CD4-positive, alpha-beta T cell (primary cell): ENCODE data around the gene STK24. TPM values are rescaled to one million over a fixed set of nuclear protein-coding genes. Genes with fewer than 3 reads are reported as not detected.
A peak's percentile ranks its signal among the peaks of the same experiment; 100 is the strongest.

Experiments used
- ATAC-seq: fragments of 200-7000 bp; cut with Tn5 transposase; one replicate; pipeline ENCODE4 v1.10.0; 2022; ENCODE audit warnings: mild to moderate bottlenecking; ENCODE audit not compliant: poor library complexity
- CTCF ChIA-PET: fragments of 350-600 bp; sonication (Branson Sonifier 250); formaldehyde crosslinking; loops from one replicate; lab custom pipeline; 2021; ENCODE audit warnings: antibody characterized with exemption, inconsistent platforms; lab: Charles Lee
- POLR2A ChIA-PET: fragments of 350-600 bp; sonication (Branson Sonifier 250); formaldehyde crosslinking; loops from one replicate; lab custom pipeline; 2021; ENCODE audit warnings: antibody characterized with exemption, inconsistent platforms; lab: Charles Lee
- DNase-seq, 14 experiments: peaks; one replicate each; pipeline ENCODE4 v3.0.0-alpha.2; 2013 to 2020; ENCODE audit warnings: mixed read lengths in 2 of 14
- H3K27ac ChIP-seq, 2 donors: one replicate each; pipeline versions ENCODE4 v1.5.1 to v1.7.0; 2013; ENCODE audit warnings: low read length in 2 of 2, low read depth in 1 of 2, mild to moderate bottlenecking in 1 of 2
- H3K27me3 ChIP-seq, 2 experiments: 1 replicate in 1 of 2; 2 replicates in 1 of 2; pipeline versions ENCODE4 v1.6.1 to v1.7.0; 2013; ENCODE audit warnings: low read length in 2 of 2, control low read depth in 1 of 2, mild to moderate bottlenecking in 1 of 2, moderate library complexity in 1 of 2; ENCODE audit not compliant: insufficient read depth in 2 of 2, control insufficient read depth in 1 of 2
- H3K36me3 ChIP-seq: one replicate; pipeline ENCODE4 v1.6.1; 2013; ENCODE audit warnings: low read length, control low read depth; ENCODE audit not compliant: insufficient read depth
- H3K4me1 ChIP-seq: one replicate; pipeline ENCODE4 v1.6.1; 2013; ENCODE audit warnings: low read length, control low read depth; ENCODE audit not compliant: insufficient read depth
- H3K4me3 ChIP-seq: one replicate; pipeline ENCODE4 v1.5.1; 2013; ENCODE audit warnings: mild to moderate bottlenecking, low read length, moderate library complexity
- H3K9me3 ChIP-seq, 2 experiments: 1 replicate in 1 of 2; 2 replicates in 1 of 2; pipeline versions ENCODE4 v1.6.1 to v1.7.0; 2013; ENCODE audit warnings: low read length in 2 of 2, mild to moderate bottlenecking in 2 of 2, control low read depth in 1 of 2, moderate library complexity in 1 of 2; ENCODE audit not compliant: control insufficient read depth in 1 of 2, insufficient read depth in 1 of 2
- H3K27ac Mint-ChIP-seq: one replicate; pipeline ENCODE4 v1.8.0; 2020; ENCODE audit warnings: mixed read lengths
- H3K27me3 Mint-ChIP-seq: one replicate; pipeline ENCODE4 v1.8.0; 2021; ENCODE audit warnings: mixed read lengths
- H3K36me3 Mint-ChIP-seq: one replicate; pipeline ENCODE4 v1.8.0; 2021; ENCODE audit warnings: low read depth, mixed read lengths
- H3K4me1 Mint-ChIP-seq: one replicate; pipeline ENCODE4 v1.8.0; 2021; ENCODE audit warnings: low read depth, mixed read lengths
- H3K4me3 Mint-ChIP-seq: one replicate; pipeline ENCODE4 v1.8.0; 2020; ENCODE audit warnings: mild to moderate bottlenecking, mixed read lengths
- H3K9me3 Mint-ChIP-seq: one replicate; pipeline ENCODE4 v1.8.0; 2020; ENCODE audit warnings: mixed read lengths
- intact Hi-C, 2 experiments: fragments of 100-400 bp; cut with DNase I in 1 of 2; cut with micrococcal nuclease in 1 of 2; formaldehyde crosslinking; loops; one replicate each; pipeline versions ENCODE4 v1.15.1 to v1.9.0; 2023 to 2025; cut with DNase I, micrococcal nuclease
- total RNA-seq, 174 experiments: library from RNA in 2 of 174; stranded (reverse) in 2 of 174; gene quantifications; one replicate each; pipeline ENCODE4 v1.2.3 and lab custom pipeline; 2021 to 2026
- TF ChIP-seq, protein P1 (sequence below): fragments of 200-600 bp; IDR thresholded peaks from one replicate; pipeline ENCODE4 v1.8.0; 2022; ENCODE audit warnings: antibody characterized with exemption, mild to moderate bottlenecking

STK24 gene
- total RNA-seq, 2 experiments from 2014 or later = 82.3 to 85.2 TPM

DNA sequence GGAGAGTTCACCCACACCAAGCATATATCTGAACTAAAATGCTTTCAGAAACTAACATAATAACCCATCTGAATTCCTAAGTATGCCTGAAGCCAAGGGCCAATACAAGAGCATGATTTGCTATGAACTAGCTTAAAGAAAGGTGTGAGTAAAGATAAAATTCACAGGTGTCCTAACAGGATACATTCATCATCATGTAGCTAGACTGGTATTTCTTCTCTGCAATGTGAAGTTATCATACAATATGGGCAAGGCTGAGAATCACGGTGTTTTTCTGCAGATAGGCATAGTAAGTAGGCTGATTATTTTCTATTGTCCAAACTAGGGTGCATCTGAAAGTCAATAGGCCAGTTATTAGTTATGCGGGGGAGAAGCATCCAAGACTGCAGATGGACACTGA lies 63.1 kb downstream of the STK24 start:
- Mint-ChIP-seq H3K9me3 (no peaks in the 10 kb centered on the region), H3K4me3 (peak overlapping the region; percentile 34), H3K36me3 (peaks cover 86% of the 10 kb centered on the region), H3K27me3 (no peaks in the 10 kb centered on the region), H3K27ac (peak overlapping the region; percentile 86), H3K4me1 (peaks cover 98% of the 10 kb centered on the region)
- ATAC-seq (no peak), DNase-seq (no peak)
- intact Hi-C loops = loop anchor here (5.0 kb wide), 3 partner anchors 37 to 58 kb away; no protein-coding TSS in a partner anchor
- peaks cover 65% of the 10 kb centered on the region for H3K4me1 ChIP-seq
- no peaks in the 10 kb centered on the region for H3K9me3 ChIP-seq
- TF ChIP-seq, protein P1, sequence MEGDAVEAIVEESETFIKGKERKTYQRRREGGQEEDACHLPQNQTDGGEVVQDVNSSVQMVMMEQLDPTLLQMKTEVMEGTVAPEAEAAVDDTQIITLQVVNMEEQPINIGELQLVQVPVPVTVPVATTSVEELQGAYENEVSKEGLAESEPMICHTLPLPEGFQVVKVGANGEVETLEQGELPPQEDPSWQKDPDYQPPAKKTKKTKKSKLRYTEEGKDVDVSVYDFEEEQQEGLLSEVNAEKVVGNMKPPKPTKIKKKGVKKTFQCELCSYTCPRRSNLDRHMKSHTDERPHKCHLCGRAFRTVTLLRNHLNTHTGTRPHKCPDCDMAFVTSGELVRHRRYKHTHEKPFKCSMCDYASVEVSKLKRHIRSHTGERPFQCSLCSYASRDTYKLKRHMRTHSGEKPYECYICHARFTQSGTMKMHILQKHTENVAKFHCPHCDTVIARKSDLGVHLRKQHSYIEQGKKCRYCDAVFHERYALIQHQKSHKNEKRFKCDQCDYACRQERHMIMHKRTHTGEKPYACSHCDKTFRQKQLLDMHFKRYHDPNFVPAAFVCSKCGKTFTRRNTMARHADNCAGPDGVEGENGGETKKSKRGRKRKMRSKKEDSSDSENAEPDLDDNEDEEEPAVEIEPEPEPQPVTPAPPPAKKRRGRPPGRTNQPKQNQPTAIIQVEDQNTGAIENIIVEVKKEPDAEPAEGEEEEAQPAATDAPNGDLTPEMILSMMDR = no peak
- CTCF ChIA-PET = no interaction called here
- H3K27me3 ChIP-seq = no peaks in the 10 kb centered on the region
- H3K4me3 ChIP-seq = no peak overlapping the region
- H3K36me3 ChIP-seq = peaks cover 31% of the 10 kb centered on the region
- POLR2A ChIA-PET = interaction anchor here (1.6 kb wide), 1 partner anchor 57 kb away, joined by 3 read pairs; no protein-coding TSS in a partner anchor
- no peak overlapping the region for H3K27ac ChIP-seq

DNA sequence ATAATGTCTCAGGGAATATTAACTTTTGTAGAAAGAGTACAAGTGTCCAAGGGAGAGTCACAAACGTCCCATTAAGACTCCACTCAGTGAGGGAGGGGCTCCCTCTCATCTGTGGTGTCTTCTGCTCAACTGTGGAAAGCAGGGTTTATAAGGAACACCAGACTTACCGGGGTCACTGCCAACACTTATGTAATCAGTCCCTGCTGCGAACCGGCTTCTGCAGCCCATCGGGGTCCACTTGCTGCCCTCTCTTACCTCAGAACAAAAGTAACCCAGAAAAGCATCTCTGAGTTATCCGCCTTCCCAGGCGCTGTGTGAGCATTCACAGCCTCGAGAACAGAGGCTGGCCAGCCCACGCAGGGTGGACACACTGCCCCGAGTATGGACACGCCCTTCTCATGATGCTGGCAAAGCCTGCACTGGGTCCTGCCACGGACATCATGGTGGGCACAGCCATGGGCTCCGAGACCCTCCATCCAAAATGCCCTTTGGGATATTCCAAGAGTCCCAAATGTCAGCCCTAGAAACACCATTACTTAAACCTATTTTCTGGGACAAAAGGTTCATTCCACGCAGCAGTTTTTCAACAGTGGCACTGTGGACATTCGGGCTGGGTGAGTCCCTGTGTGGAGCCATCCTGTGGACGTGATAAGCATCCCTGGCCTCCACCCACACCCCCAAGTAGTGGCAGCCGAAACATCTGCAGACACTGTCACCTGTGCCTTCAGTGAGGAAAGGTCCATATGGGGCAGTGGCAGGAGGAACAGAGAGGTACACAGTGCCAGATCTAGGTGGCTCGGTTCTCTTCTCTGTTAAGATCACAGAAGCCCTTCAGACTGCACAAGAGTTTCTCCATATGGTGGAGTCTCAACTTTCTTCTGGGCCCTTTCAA lies 63.9 kb downstream of the STK24 start:
- H3K4me1 ChIP-seq = peaks cover 67% of the 10 kb centered on the region

DNA sequence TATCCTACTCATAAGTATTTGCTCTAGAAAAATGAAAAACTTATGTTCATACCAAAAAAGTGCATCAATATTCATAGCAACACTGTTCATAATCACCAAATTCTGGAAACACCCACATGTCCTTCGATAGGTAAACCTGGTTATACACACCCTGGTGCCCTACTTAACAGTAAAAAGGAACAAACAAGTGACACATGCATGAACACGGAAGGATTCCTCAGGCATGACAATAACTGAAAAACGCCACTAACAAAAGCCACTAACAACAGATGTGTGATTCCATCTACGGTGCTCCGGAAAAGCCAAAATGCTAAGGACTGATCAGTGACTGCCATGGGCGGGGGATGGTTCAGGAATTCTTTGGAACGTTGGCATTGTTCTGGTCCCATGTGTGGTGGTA lies 65.5 kb downstream of the STK24 start:
- Histone ChIP-seq H3K9me3 (no peaks in the 10 kb centered on the region), H3K4me1 (peaks cover 68% of the 10 kb centered on the region), H3K36me3 (peaks cover 22% of the 10 kb centered on the region), H3K27me3 (no peaks in the 10 kb centered on the region), H3K27ac (no peak overlapping the region), H3K4me3 (no peak overlapping the region)
- H3K27me3 Mint-ChIP-seq = no peaks in the 10 kb centered on the region
- H3K27ac Mint-ChIP-seq = peak overlapping the region; percentile 82
- peak; percentile 57 for ATAC-seq
- intact Hi-C loops = loop anchor here (5.0 kb wide), 3 partner anchors 34 to 61 kb away; no protein-coding TSS in a partner anchor
- H3K9me3 Mint-ChIP-seq = no peaks in the 10 kb centered on the region
- peak in 3 of 14 experiments; percentile 46 to 69 (median 55) for DNase-seq
- H3K4me3 Mint-ChIP-seq = no peak overlapping the region
- H3K4me1 Mint-ChIP-seq = peaks cover 96% of the 10 kb centered on the region
- CTCF ChIA-PET = no interaction called here
- peaks cover 68% of the 10 kb centered on the region for H3K36me3 Mint-ChIP-seq
- POLR2A ChIA-PET = no interaction called here
- TF ChIP-seq, protein P1 = no peak

More for the DNA sequence above, 63.9 kb downstream of the STK24 start:
- H3K9me3 Mint-ChIP-seq = no peaks in the 10 kb centered on the region
- peak overlapping the region; percentile 34 for H3K4me3 Mint-ChIP-seq
- no peaks in the 10 kb centered on the region for H3K27me3 Mint-ChIP-seq
- Histone ChIP-seq H3K27ac (no peak overlapping the region), H3K9me3 (no peaks in the 10 kb centered on the region), H3K4me3 (no peak overlapping the region), H3K36me3 (peaks cover 25% of the 10 kb centered on the region), H3K27me3 (no peaks in the 10 kb centered on the region)
- CTCF ChIA-PET = no interaction called here
- POLR2A ChIA-PET = interaction anchor here (1.6 kb wide), 1 partner anchor 58 kb away, joined by 3 read pairs; no protein-coding TSS in a partner anchor
- peaks cover 98% of the 10 kb centered on the region for H3K4me1 Mint-ChIP-seq
- H3K27ac Mint-ChIP-seq = peak overlapping the region; percentile 86
- ATAC-seq (no peak), DNase-seq (no peak)
- TF ChIP-seq, protein P1 = no peak
- peaks cover 82% of the 10 kb centered on the region for H3K36me3 Mint-ChIP-seq
- intact Hi-C loops = loop anchor here (5.0 kb wide), 3 partner anchors 36 to 59 kb away; no protein-coding TSS in a partner anchor
